HG03103 (cell line): ENCODE results near the gene KCNE2.

Experiments used
- ATAC-seq: cut with Tn5 transposase; IDR thresholded peaks from one replicate; pipeline ENCODE4 v1.9.1; 2021; ENCODE audit warnings: low read depth; ENCODE audit not compliant: unreplicated experiment

KCNE2 gene, protein sequence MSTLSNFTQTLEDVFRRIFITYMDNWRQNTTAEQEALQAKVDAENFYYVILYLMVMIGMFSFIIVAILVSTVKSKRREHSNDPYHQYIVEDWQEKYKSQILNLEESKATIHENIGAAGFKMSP

GRCh38 chr21:34363733-34364132, at the start of gene KCNE2:
Gene KCNE2, plus strand, starts transcription at chr21:34364006. Its CDS starts 6,473 bp downstream, at chr21:34370479.
- no peak for ATAC-seq

DNA sequence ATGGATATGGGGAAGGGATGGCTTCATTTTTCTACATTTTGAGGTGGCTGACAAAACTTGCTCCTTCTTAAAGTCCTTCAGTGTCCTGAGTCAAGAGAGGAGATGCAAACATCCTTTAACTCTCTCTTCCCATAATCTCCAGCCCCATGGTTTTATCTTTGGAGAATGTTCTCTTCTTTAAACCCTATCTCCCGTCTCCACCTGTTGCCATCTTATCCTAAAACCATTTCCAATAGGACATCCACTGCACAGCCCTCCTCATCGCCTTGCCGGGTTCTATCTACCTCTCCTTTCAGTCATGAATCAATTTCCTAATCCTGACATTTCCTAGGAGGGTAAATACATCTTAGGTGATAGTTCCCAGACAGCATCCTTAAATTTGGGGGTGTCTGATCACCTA, 44.2 kb upstream of the KCNE2 start:
- no peak for ATAC-seq

GRCh38 chr21:34320011-34320410, 43.8 kb upstream of the KCNE2 start:
- ATAC-seq, result no peak

GRCh38 chr21:34330055-34330454, 33.8 kb upstream of the KCNE2 start:
- no peak for ATAC-seq

- no peak for ATAC-seq
Measured at GRCh38 chr21:34331726-34332125, 32.1 kb upstream of the KCNE2 start.

- no peak for ATAC-seq
Measured at GRCh38 chr21:34332347-34332746, 31.5 kb upstream of the KCNE2 start.

DNA sequence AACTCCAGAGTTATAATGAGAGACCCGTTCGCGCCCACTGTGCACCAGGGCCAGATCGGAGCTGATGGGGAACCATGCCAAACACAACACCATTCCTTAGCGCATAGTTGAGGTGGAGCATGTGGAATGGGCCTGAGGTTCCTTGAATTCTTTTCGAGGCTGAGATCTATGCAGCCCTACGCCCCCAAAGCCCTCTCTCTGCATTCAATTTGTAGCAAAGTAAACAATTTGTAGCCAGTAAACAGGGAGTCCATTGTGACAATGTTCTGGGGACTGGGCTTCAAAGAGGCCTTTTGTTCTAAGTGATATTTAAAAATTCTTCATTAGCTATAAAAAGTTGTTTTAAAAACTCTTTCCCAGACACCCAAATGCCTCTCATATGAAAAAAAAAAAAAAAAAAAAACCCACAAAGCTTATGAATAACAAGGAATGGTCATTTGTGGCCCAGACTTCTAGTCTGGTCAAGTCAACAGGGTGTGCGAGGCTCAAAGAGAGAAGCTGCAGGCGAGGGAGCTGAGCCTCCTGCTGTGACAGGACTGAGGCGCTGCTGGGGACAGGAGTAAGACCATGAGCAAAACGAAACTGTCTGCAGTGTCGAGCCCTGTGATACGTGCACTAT, 30.6 kb upstream of the KCNE2 start:
- no peak for ATAC-seq

GRCh38 chr21:34335316-34335715, 28.5 kb upstream of the KCNE2 start:
- no peak for ATAC-seq

DNA sequence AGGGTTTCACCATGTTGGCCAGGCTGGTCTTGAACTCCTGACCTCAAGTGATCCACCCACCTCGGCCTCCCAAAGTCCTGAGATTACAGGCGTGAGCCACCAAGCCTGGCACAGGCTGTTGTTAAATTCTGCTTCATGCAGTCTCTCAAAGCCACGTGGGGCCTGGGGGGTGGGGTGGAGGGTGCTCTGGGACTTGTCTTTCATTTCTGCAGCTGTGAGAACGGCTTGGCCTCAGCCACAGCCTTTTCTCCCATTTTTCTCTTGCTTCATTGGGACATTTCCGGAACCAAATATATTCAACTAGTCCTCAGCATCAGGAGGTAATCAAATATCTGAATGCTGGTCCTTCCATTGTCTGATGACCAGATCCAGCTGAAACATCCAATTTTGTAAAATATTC, 27.6 kb upstream of the KCNE2 start:
- no peak for ATAC-seq

GRCh38 chr21:34336756-34337391, 26.9 kb upstream of the KCNE2 start:
- ATAC-seq, result no peak

DNA sequence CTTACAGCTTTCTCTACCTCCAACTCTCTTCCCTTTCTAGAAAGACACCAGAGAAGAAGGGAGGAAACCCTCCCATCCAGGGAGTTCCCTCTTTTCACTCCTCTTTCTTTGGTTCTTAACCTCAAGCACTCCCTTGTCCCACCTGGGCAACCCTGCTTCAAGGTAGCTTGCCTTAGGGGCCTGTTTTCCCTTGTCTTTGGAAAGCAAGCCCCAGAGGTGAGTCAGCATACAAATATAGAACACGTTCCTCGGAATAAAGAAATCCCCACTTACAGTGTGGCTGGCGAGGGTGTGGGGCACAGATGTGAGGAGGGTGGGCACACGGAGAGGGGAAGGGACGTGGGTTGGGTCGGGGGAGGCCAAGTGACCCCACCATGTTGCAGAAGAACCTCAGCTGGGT, 26.1 kb upstream of the KCNE2 start:
- no peak for ATAC-seq

DNA sequence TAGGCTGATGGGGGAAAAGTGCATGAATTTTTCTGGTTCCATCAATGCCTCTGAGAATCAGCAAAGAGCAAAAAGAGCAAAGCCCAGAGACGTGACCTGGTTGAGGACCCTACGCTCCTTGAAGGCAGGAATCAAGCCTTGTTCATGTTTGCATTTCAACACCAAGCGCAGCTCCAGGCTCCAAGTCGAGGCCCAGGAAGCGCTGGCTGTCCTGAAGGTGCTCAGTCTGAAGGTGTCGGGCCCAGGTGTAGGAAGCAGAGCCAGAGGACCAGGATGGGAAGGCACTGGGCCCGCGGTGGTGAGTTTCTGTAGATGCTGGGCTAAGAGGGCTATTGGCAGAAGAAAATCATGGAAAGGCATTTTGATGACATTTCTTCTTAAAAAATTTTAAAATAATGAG, 25.6 kb upstream of the KCNE2 start:
- ATAC-seq, result no peak

- ATAC-seq, result no peak
Measured at GRCh38 chr21:34340061-34340460, 23.7 kb upstream of the KCNE2 start.

GRCh38 chr21:34342476-34342875, 21.3 kb upstream of the KCNE2 start:
- ATAC-seq, result no peak

GRCh38 chr21:34343347-34343746, 20.5 kb upstream of the KCNE2 start:
- no peak for ATAC-seq

- ATAC-seq, result no peak
Measured at GRCh38 chr21:34343838-34344381, 19.9 kb upstream of the KCNE2 start.

GRCh38 chr21:34344584-34344983, 19.2 kb upstream of the KCNE2 start:
- ATAC-seq, result no peak

GRCh38 chr21:34345091-34345871, 18.5 kb upstream of the KCNE2 start:
- ATAC-seq, result no peak

DNA sequence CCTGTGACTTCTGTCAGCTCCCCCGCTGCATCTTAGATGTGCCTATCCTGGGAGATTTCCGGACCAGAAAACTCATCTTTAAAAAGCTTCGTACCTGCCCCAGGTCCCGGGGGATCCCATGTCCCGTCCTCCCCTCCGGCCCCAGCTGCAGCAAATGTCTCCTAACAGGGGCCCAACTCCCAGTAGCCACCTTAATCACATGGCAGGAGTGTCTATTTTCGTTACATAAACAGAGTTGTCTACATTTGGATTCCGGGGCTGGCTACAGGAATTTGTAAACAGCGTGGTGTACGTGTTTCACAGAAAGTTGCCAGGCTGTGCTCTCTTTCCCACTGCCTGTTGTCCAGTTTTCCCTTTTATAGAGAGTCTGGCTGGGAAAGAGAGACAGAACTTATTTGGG, 17.9 kb upstream of the KCNE2 start:
- no peak for ATAC-seq

GRCh38 chr21:34348890-34349519, 14.8 kb upstream of the KCNE2 start:
- no peak for ATAC-seq

DNA sequence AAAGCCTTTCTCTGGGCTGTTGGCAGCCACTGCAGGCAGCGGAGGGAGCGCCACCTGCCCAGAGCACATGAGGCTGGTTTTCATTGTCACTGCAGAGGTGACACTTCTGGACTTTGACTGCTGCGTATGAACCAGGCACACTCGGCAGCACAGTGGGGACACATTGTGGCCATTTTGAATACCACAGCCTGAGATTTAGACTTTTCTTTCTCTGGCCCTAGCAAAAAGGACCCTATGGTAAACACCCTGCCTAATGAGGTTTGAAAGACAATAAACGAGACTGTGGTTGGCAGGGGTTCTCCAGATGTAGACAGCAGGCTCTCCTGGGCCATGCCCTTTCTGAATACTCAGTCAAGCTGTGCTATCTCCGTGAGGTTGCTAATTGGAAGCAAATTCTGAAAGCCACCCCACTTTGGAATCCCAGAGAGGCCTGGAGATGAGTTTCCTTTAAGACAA, 12.0 kb upstream of the KCNE2 start:
- ATAC-seq, result peak; percentile 82
